K562 (cell line): ENCODE results near the gene FBXO4. TPM values are rescaled to one million over a fixed set of nuclear protein-coding genes. Genes with fewer than 3 reads are reported as not detected.
A peak's percentile ranks its signal among the peaks of the same experiment; 100 is the strongest.

Experiments used
- ATAC-seq: fragments of 200-7000 bp; cut with Tn5 transposase; 3 replicates; pipeline ENCODE4 v1.9.1; 2020; ENCODE audit warnings: moderate library complexity
- BruUV-seq: library from RNA; stranded (reverse); fragments of 400-500 nt; replicated peaks from 2 replicates; lab custom pipeline; 2021; lab: Mats Ljungman, UMichigan
- CTCF ChIA-PET: fragments of 300-600 bp; formaldehyde crosslinking; extraction: SDS; loops from one replicate; lab custom pipeline; 2021; ENCODE audit warnings: low intra/inter-chr PET ratio; lab: Yijun Ruan, JAX
- POLR2A ChIA-PET: fragments of 300-600, 350-650 bp; sonication (Branson Sonifier 250); formaldehyde crosslinking; extraction: SDS; loops from one replicate; lab custom pipeline; 2021; ENCODE audit warnings: antibody characterized with exemption, inconsistent platforms; lab: Yijun Ruan, JAX
- DNase-seq, 4 experiments: peaks; one replicate each; pipeline versions ENCODE4 v3.0.0 to v3.0.0-alpha.2; 2011 to 2018; ENCODE audit warnings: low spot score in 3 of 4, mixed read lengths in 3 of 4; ENCODE audit errors: extremely low read depth in 1 of 4
- FAIRE-seq: peaks from 2 replicates; lab custom pipeline; 2011; peaks lifted over from hg19 to GRCh38; lab: Jason Lieb, UNC
- H2AFZ ChIP-seq: 2 replicates; pipeline ENCODE4 v1.6.0; 2011; ENCODE audit warnings: low read depth, low read length, control low read depth, inconsistent platforms
- H3K27ac ChIP-seq: fragments of 200-600 bp; 3 replicates; pipeline ENCODE4 v1.8.0; 2011; ENCODE audit warnings: low read depth, mild to moderate bottlenecking, control low read depth, inconsistent platforms, low read length, moderate library complexity, mixed read lengths; ENCODE audit errors: extremely low read depth
- H3K27me3 ChIP-seq, 2 experiments: fragments of 300-600 bp in 1 of 2; 2 replicates in 1 of 2; 3 replicates in 1 of 2; pipeline versions ENCODE4 v1.6.0 to v1.8.0; 2011; ENCODE audit warnings: inconsistent platforms in 2 of 2, low read length in 2 of 2, mild to moderate bottlenecking in 1 of 2, mixed read lengths in 1 of 2, moderate library complexity in 1 of 2; ENCODE audit not compliant: control insufficient read depth in 2 of 2, insufficient read depth in 2 of 2
- H3K36me3 ChIP-seq: fragments of 300-600 bp; 3 replicates; pipeline ENCODE4 v1.8.0; 2011; ENCODE audit warnings: mild to moderate bottlenecking, low read length, inconsistent platforms; ENCODE audit not compliant: control insufficient read depth, insufficient read depth
- H3K4me1 ChIP-seq, 2 experiments: fragments of 200-600 bp in 1 of 2; replicated peaks in 1 of 2; 2 replicates in 1 of 2; 3 replicates in 1 of 2; pipeline versions ENCODE4 v1.5.1 to v1.8.0; 2011; ENCODE audit warnings: inconsistent platforms in 2 of 2, low read length in 2 of 2, mild to moderate bottlenecking in 1 of 2, mixed read lengths in 1 of 2, moderate library complexity in 1 of 2; ENCODE audit not compliant: control insufficient read depth in 2 of 2, insufficient read depth in 2 of 2
- H3K4me2 ChIP-seq: 2 replicates; pipeline ENCODE4 v1.6.1; 2011; ENCODE audit warnings: low read length, control low read depth, inconsistent platforms, mixed read lengths; ENCODE audit not compliant: insufficient read depth
- H3K4me3 ChIP-seq: fragments of 200-600 bp; sonication (generic), shearing (Covaris generic); 2 replicates; pipeline ENCODE4 v1.5.1; 2016; ENCODE audit warnings: control low read depth, inconsistent platforms
- H3K79me2 ChIP-seq: fragments of 200-600 bp; 3 replicates; pipeline ENCODE4 v1.8.0; 2011; ENCODE audit warnings: low read length, inconsistent platforms; ENCODE audit not compliant: control insufficient read depth, insufficient read depth
- H3K9ac ChIP-seq, 2 experiments: 2 replicates each; pipeline versions ENCODE4 v1.6.0 to v1.6.1; 2011; ENCODE audit warnings: low read depth in 2 of 2, low read length in 2 of 2, control low read depth in 1 of 2, inconsistent platforms in 1 of 2, mild to moderate bottlenecking in 1 of 2, mixed read lengths in 1 of 2; ENCODE audit not compliant: insufficient read depth in 1 of 2
- H3K9me1 ChIP-seq: one replicate; pipeline ENCODE4 v1.6.0; 2011; ENCODE audit warnings: inconsistent platforms, mild to moderate bottlenecking, low read length, moderate library complexity; ENCODE audit not compliant: control insufficient read depth, insufficient read depth
- H3K9me3 ChIP-seq: replicated peaks from 2 replicates; pipeline ENCODE4 v1.5.1; 2011; ENCODE audit warnings: low read depth, low read length, inconsistent platforms; ENCODE audit not compliant: control insufficient read depth, insufficient read depth
- H4K20me1 ChIP-seq: replicated peaks from 2 replicates; pipeline ENCODE4 v1.6.1; 2011; ENCODE audit warnings: low read length, inconsistent platforms, mixed read lengths; ENCODE audit not compliant: control insufficient read depth, insufficient read depth
- CEBPB ChIP-seq: fragments of 450-650 bp; IDR thresholded peaks from 2 replicates; pipeline ENCODE4 v1.6.1; 2016; ENCODE audit warnings: missing genetic modification characterization, missing compliant biosample characterization
- FOXM1 ChIP-seq, 2 experiments: fragments of 450-650 bp in 1 of 2; sonication (generic) in 1 of 2; formaldehyde crosslinking in 1 of 2; IDR thresholded peaks; 2 replicates each; pipeline versions ENCODE4 v1.6.1 to v1.9.0; 2017 to 2022; ENCODE audit warnings: low read depth in 2 of 2, mild to moderate bottlenecking in 2 of 2, missing genetic modification reagents in 1 of 2, moderate library complexity in 1 of 2
- FOXP1 ChIP-seq: sonication (generic); formaldehyde crosslinking; IDR thresholded peaks from 2 replicates; pipeline ENCODE4 v1.8.0; 2022; ENCODE audit warnings: mild to moderate bottlenecking, missing genetic modification reagents
- LCOR ChIP-seq: sonication (generic); formaldehyde crosslinking; IDR thresholded peaks from 2 replicates; pipeline ENCODE4 v1.8.0; 2022; ENCODE audit warnings: mild to moderate bottlenecking, missing genetic modification reagents
- MBD2 ChIP-seq: sonication (generic); IDR thresholded peaks from 2 replicates; pipeline ENCODE4 v1.6.1; 2016; ENCODE audit warnings: low read depth, borderline replicate concordance
- MIER1 ChIP-seq: fragments of 450-650 bp; IDR thresholded peaks from 2 replicates; pipeline ENCODE4 v1.6.1; 2016; ENCODE audit warnings: antibody characterized with exemption, mild to moderate bottlenecking, low read depth
- NR2C2 ChIP-seq, 2 experiments: fragments of 200-800 bp in 1 of 2; sonication (Bioruptor generic) in 1 of 2; sonication (generic) in 1 of 2; formaldehyde crosslinking in 1 of 2; IDR thresholded peaks; 2 replicates each; pipeline versions ENCODE4 v1.6.1 to v1.8.0; 2016 to 2022; ENCODE audit warnings: mild to moderate bottlenecking in 1 of 2, missing compliant biosample characterization in 1 of 2, missing genetic modification characterization in 1 of 2, missing genetic modification reagents in 1 of 2
- TSC22D4 ChIP-seq: fragments of 450-650 bp; IDR thresholded peaks from 2 replicates; pipeline ENCODE4 v1.6.1; 2016; ENCODE audit warnings: missing genetic modification characterization, missing biosample characterization, control low read depth
- ZNF232 ChIP-seq: sonication (generic); formaldehyde crosslinking; IDR thresholded peaks from 2 replicates; pipeline ENCODE4 v1.8.0; 2022; ENCODE audit warnings: mild to moderate bottlenecking, missing genetic modification reagents
- ZNF280B ChIP-seq: fragments of 250-450 bp; sonication (Bioruptor Pico); IDR thresholded peaks from 2 replicates; pipeline ENCODE4 v1.5.1; 2021; ENCODE audit warnings: mild to moderate bottlenecking
- ZNF696 ChIP-seq: fragments of 250-450 bp; sonication (Bioruptor Pico); conservative IDR thresholded peaks from 2 replicates; pipeline ENCODE4 v1.4.0; 2020; ENCODE audit warnings: mild to moderate bottlenecking, moderate library complexity
- WGBS: fragments of 100-300 bp; shearing (Covaris generic); methylation state at CpG from one replicate; pipeline ENCODE4 v1.1.6; 2016; ENCODE audit warnings: low coverage, mixed read lengths; ENCODE audit not compliant: insufficient coverage; ENCODE audit errors: missing lambda C conversion rate; 5-methylcytosine and 5-hydroxymethylcytosine counted together
- in situ Hi-C: fragments of 300-500 bp; cut with MboI; formaldehyde crosslinking; loops from 4 replicates; pipeline ENCODE4 v1.15.0; 2018; ENCODE audit warnings: inconsistent platforms, mixed read lengths
- intact Hi-C: fragments of 100-400 bp; cut with micrococcal nuclease; formaldehyde crosslinking; loops from 2 replicates; pipeline ENCODE4 v1.14.2; 2022
- polyA plus RNA-seq, 8 experiments: library from polyadenylated mRNA; depleted of rRNA in 4 of 8; stranded (reverse) in 5 of 8; unstranded in 3 of 8; fragments of >200 nt; fragmentation: Nextera tagmentation in 2 of 8; fragmentation: Illumina TruSeq in 1 of 8; extraction: Ambion mirVana in 2 of 8; extraction: Trizol in 1 of 8; gene quantifications; 2 replicates each; pipeline versions ENCODE4 v1.2.1 to v1.2.3, GENCODE V29; 2011 to 2014; ENCODE audit warnings: inconsistent platforms in 1 of 8, missing spikeins in 1 of 8
- total RNA-seq, 7 experiments: library from RNA; depleted of rRNA in 6 of 7; stranded (reverse); fragments of >200 nt in 6 of 7; fragmentation: Illumina TruSeq in 2 of 7; extraction: Trizol in 2 of 7; gene quantifications; 2 replicates each; pipeline versions ENCODE4 v1.2.1 to v1.2.3, GENCODE V29; 2011 to 2021; ENCODE audit warnings: low replicate concordance in 1 of 7

The FBXO4 gene
- total and polyA plus RNA-seq, 9 of the 15 experiments (the other 6 are each of a cell fraction or from before 2014, with no cell fraction given), result 5.9 to 33.4 (median 19.6) TPM

- TF ChIP-seq ZNF696 (CRISPR knock-in tag) (no peak), ZNF232 (CRISPR knock-in tag) (no peak), MBD2 (no peak), FOXM1 (IDR thresholded peaks at IDR 0.05; ENCODE audit: low read depth) (no peak), FOXM1 (CRISPR knock-in tag; IDR thresholded peaks at IDR 0.05; ENCODE audit: low read depth) (no peak), ZNF280B (CRISPR knock-in tag) (no peak), FOXP1 (CRISPR knock-in tag) (no peak)
- TF ChIP-seq, all 486 proteins: peak for 0
Measured at GRCh38 chr5:41954286-41954685, 29.2 kb downstream of the FBXO4 start (continued).

DNA sequence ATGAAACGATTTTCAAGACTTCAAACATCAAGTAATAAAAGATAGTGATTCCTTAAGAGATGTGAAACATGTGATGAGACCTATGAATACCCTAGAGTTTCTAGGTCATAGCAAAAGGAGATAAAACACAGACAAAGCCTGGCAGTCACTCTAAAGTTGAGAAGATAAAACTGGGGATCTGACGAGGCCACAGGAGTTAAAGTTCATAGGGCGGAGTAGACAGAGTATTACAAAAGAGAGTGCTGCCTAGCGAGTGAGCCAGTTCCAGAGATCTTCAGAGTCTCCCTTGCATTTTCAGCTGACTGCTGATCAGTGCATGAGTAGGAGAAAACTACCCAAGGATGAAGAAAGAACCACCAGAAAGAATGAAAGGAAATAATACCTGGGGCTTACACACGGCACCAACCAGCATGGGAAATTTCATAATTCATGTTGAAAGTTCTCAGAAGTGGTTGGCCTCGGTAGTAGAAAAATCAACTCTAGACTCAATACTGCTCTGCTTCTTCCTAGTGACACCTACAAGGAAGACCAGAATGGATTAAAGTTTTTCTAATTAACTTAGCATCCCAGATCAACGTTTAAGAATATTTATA lies 30.4 kb downstream of the FBXO4 start:
- FAIRE-seq, result no peak

More for the DNA sequence above, 30.4 kb downstream of the FBXO4 start:
- H3K27me3 ChIP-seq, result no peaks in the 10 kb centered on the region
- H3K4me1 ChIP-seq, result no peaks in the 10 kb centered on the region
- intact Hi-C loops, result no loop called here
- POLR2A ChIA-PET, result no interaction called here
- H3K36me3 ChIP-seq, result no peaks in the 10 kb centered on the region
- TF ChIP-seq NR2C2 (CRISPR knock-in tag; IDR thresholded peaks at IDR 0.05) (no peak), NR2C2 (tag; IDR thresholded peaks at IDR 0.05) (peak; percentile 57; the same call in 1 of the 2 replicates), MIER1 (no peak), LCOR (CRISPR knock-in tag) (no peak), TSC22D4 (tag) (no peak), CEBPB (tag) (0 out of 2 replicates have a peak, but pooled peaks have one; percentile 6)
- H4K20me1 ChIP-seq, result no peaks in the 10 kb centered on the region
- ATAC-seq, result peak; percentile 56
- no peak overlapping the region for H3K4me3 ChIP-seq
- H2AFZ ChIP-seq, result no peak overlapping the region
- no peaks in the 10 kb centered on the region for H3K9me1 ChIP-seq
- H3K9me3 ChIP-seq, result no peaks in the 10 kb centered on the region
- in situ Hi-C loops, result no loop called here
- BruUV-seq, result no TSS peak
- no peak overlapping the region for H3K27ac ChIP-seq
- H3K9ac ChIP-seq, result no peak overlapping the region
- H3K79me2 ChIP-seq, result no peaks in the 10 kb centered on the region
- CTCF ChIA-PET, result no interaction called here
- no peak overlapping the region for H3K4me2 ChIP-seq
- WGBS, result 2% methylated on average over 7 of the region's 7 CpGs
- DNase-seq, result no peak
